Activated naive CD4-positive, alpha-beta T cell treated with anti-CD3 and anti-CD28 coated beads for 36 hours (primary cell): Measurements from ENCODE around the gene SULT2B1. TPM values are rescaled to one million over a fixed set of nuclear protein-coding genes. Genes with fewer than 3 reads are reported as not detected.
"Not testable (repeated sequence)": the region's sequence is repeated elsewhere in the genome, so short reads cannot be mapped to it uniquely, and the experiment has no call there.

Source experiments
- CTCF ChIA-PET: fragments of 350-600 bp; sonication (Branson Sonifier 250); formaldehyde crosslinking; loops from one replicate; lab custom pipeline; 2021; ENCODE audit warnings: antibody characterized with exemption; lab: Charles Lee
- DNase-seq: peaks from one replicate; pipeline ENCODE4 v3.0.0-alpha.2; 2020
- H3K27ac Mint-ChIP-seq: one replicate; pipeline ENCODE4 v1.8.0; 2021; ENCODE audit warnings: mild to moderate bottlenecking, mixed read lengths
- H3K27me3 Mint-ChIP-seq: one replicate; pipeline ENCODE4 v1.8.0; 2021; ENCODE audit warnings: low read depth, mixed read lengths
- H3K36me3 Mint-ChIP-seq: one replicate; pipeline ENCODE4 v1.8.0; 2021; ENCODE audit warnings: low read depth, mixed read lengths
- H3K4me1 Mint-ChIP-seq: one replicate; pipeline ENCODE4 v1.8.0; 2021; ENCODE audit warnings: low read depth, mixed read lengths
- H3K4me3 Mint-ChIP-seq: one replicate; pipeline ENCODE4 v1.8.0; 2021; ENCODE audit warnings: mild to moderate bottlenecking, moderate library complexity, mixed read lengths
- H3K9me3 Mint-ChIP-seq: one replicate; pipeline ENCODE4 v1.8.0; 2021; ENCODE audit warnings: mixed read lengths
- intact Hi-C: fragments of 100-400 bp; cut with micrococcal nuclease; formaldehyde crosslinking; loops from one replicate; pipeline ENCODE4 v1.15.1; 2023
- total RNA-seq, 2 experiments: library from RNA; stranded (reverse); gene quantifications; one replicate each; pipeline ENCODE4 v1.2.3, GENCODE V29; 2021

SULT2B1 gene
- total RNA-seq, 2 experiments from 2014 or later = not detected

DNA sequence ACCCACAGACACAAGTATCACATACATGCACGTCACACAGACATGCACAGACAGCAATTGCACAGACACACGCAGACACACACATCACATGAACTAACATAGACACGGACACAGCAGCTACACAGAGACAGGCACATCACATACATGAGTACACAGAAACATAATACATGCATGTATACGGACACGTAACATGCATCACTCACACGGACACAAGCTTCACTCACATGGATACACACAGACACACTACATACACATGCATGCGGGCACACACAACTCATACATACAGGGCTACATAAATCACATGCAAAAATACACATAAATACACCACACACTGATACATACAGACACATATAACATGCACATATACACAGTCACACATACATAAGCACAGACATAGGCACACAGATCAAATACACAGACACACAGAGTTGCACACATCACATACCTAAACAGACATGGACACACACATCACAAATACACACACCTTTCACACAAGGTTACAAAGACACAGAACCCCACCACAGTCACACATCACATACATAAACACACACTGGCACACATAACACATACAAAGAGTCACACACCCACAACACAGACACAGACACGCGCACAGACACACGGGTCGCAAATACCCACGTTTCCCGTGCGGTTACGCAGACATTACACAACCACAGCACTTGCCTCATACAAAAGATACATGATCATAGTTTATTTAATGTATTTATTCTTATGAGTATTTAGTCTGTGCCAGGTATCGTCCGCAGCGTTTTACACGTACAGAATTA, 39.3 kb upstream of the SULT2B1 start:
- Mint-ChIP-seq H3K9me3 (no peaks in the 10 kb centered on the region), H3K4me3 (no peak overlapping the region), H3K36me3 (no peaks in the 10 kb centered on the region), H3K27ac (no peak overlapping the region), H3K27me3 (no peaks in the 10 kb centered on the region), H3K4me1 (peaks cover 16% of the 10 kb centered on the region)
- no peak for DNase-seq
- intact Hi-C loops = loop anchor here (2.0 kb wide), 1 partner anchor 44 kb away; the partner anchor contains the start of gene CYTH2
- CTCF ChIA-PET = interaction anchor here (1.2 kb wide), 1 partner anchor 23 kb away, joined by 3 read pairs; no protein-coding TSS in a partner anchor

DNA sequence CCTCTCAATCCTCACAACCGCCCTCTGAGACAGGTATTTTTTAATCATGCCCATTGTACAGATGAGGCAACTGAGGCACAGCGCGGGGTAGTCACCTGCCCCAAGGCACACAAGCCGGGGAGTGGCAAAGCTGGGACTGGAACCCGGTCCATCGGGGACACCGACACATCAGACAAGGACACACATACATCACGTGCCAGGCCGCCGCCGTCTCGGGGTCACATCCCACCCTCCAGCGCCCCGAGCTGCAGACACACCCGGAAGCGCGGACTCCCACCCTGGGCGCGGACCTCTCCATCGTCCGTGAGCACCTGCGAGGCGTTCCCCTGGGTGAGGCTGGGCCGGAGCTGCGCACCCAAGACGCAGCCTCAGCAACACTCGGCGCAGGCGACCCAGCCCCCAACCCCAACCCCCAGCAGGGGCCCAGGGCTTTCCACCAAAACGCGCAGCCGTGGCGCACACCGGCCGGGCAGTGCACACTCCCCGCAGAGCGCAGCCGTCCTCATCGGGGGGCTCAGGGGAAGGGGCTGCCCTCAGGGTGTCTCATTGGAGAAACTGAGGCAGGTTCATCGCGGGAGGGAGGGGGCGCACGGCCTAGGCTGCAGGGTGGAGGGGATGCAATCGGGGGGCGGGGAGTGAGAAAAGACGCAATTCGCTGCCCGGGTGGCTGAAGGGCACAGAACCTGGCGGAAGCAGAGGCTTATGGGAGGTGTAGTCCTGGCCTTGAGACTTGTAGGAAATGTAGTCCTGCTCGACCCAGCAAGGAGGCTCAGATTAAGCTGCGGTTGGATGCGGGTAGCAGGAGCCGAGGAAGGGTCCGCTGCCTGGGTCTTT, 38.5 kb upstream of the SULT2B1 start:
- H3K4me3 Mint-ChIP-seq = no peak overlapping the region
- H3K27me3 Mint-ChIP-seq = no peaks in the 10 kb centered on the region
- intact Hi-C loops = loop anchor here (1.0 to 2.0 kb wide), 2 partner anchors 20 to 45 kb away; partner anchors contain the start of gene CYTH2
- H3K27ac Mint-ChIP-seq = peak overlapping the region; percentile 31
- no peaks in the 10 kb centered on the region for H3K9me3 Mint-ChIP-seq
- peak; percentile 83 for DNase-seq
- peaks cover 16% of the 10 kb centered on the region for H3K4me1 Mint-ChIP-seq
- CTCF ChIA-PET = interaction anchor here (0.6 to 1.2 kb wide), 4 partner anchors 17 to 275 kb away, joined by 3 to 5 read pairs (median 4); no protein-coding TSS in a partner anchor
- no peaks in the 10 kb centered on the region for H3K36me3 Mint-ChIP-seq

DNA sequence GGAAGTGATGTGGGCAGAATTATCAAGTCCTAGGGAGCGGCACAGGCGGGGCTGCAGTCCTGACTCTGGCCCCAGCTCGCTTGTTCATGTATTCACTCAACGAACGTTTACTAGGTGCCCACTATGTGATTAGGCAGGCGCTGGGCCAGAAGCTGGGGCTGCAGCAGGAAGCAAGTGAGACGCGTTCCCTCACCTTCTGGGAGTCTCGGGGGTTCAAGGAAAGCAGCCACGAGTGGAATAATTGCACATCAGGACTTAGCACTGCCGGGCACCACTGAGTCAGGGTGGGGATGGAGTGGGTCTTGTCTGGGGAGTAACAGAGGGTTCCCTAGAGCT, 37.9 kb upstream of the SULT2B1 start:
- intact Hi-C loops = loop anchor here (1.0 kb wide), 1 partner anchor 21 kb away; no protein-coding TSS in a partner anchor
- no peak for DNase-seq
- Mint-ChIP-seq H3K9me3 (no peaks in the 10 kb centered on the region), H3K27me3 (no peaks in the 10 kb centered on the region), H3K27ac (peak overlapping the region; percentile 31), H3K4me1 (peaks cover 16% of the 10 kb centered on the region), H3K4me3 (no peak overlapping the region), H3K36me3 (no peaks in the 10 kb centered on the region)
- CTCF ChIA-PET = interaction anchor here (0.6 to 1.1 kb wide), 3 partner anchors 18 to 275 kb away, joined by 3 to 5 read pairs (median 4); no protein-coding TSS in a partner anchor

DNA sequence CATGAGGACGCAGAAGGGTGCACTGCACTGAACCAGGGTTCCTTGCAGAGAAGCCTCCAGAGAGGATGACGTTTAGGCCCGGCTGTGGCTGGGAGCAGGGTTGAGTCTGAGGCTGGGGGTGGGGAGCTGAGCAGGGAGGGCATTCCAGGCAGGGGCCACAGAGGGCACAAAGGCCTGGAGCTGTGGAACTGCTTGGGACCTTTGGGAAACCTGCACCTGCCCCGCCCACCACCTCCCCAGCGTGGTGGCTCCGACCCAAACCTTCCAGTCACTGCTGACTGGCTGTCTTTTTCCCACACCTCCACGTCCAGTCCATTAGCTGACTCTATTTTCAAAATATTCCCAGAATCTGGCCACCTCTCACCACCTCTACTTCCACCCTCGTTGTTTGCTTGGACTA, 35.4 kb upstream of the SULT2B1 start:
- no peaks in the 10 kb centered on the region for H3K36me3 Mint-ChIP-seq
- no peaks in the 10 kb centered on the region for H3K27me3 Mint-ChIP-seq
- CTCF ChIA-PET = interaction anchor here (1.2 kb wide), 1 partner anchor 68 kb away, joined by 5 read pairs; no protein-coding TSS in a partner anchor
- intact Hi-C loops = no loop called here
- no peak overlapping the region for H3K27ac Mint-ChIP-seq
- peaks cover 6% of the 10 kb centered on the region for H3K4me1 Mint-ChIP-seq
- no peaks in the 10 kb centered on the region for H3K9me3 Mint-ChIP-seq
- H3K4me3 Mint-ChIP-seq = no peak overlapping the region
- no peak for DNase-seq

DNA sequence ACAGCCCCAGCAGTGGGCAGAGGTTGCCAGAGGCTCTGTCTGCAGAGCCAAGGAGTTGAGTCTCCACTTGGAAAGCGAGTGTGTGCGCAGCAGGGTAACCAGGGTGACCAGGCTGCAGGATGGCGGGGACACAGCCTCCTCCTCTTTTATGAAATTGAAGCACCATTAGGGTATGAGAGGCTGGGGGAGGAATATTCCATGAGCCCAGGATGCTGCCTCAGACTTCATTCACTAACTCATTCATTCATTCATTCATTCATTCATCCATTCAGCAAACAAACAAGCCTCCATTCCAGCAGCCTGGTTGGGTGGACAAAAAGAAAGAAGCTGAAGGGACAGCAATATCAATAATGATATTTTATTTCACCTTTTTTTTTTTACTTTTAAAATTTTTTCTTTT, 33.8 kb upstream of the SULT2B1 start:
- H3K9me3 Mint-ChIP-seq = no peaks in the 10 kb centered on the region
- CTCF ChIA-PET = interaction anchor here (0.7 to 1.0 kb wide), 2 partner anchors 12 to 65 kb away, joined by 3 to 4 read pairs; no protein-coding TSS in a partner anchor
- DNase-seq = no peak
- no peaks in the 10 kb centered on the region for H3K36me3 Mint-ChIP-seq
- intact Hi-C loops = no loop called here
- H3K4me3 Mint-ChIP-seq = no peak overlapping the region
- peaks cover 6% of the 10 kb centered on the region for H3K4me1 Mint-ChIP-seq
- H3K27ac Mint-ChIP-seq = no peak overlapping the region
- no peaks in the 10 kb centered on the region for H3K27me3 Mint-ChIP-seq

DNA sequence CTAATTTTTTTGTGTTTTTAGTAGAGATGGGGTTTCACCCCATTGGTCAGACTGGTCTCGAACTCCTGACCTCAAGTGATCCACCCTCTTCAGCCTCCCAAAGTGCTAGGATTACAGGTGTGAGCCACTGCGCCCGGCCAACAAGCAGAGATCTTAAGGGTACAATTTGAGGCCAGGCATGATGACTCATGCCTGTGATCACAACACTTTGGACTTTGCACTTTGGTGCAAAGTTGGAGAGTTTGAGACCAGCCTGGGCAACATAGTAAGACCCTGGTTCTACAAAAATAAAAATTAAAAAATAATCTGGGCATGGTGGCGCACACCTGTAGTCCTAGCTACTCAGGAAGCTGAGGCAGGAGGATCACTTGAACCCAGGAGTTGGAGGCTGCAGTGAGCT, 32.5 kb upstream of the SULT2B1 start:
- H3K4me1 Mint-ChIP-seq, H3K27me3 Mint-ChIP-seq, DNase-seq, intact Hi-C loops, H3K9me3 Mint-ChIP-seq, H3K4me3 Mint-ChIP-seq, H3K36me3 Mint-ChIP-seq, H3K27ac Mint-ChIP-seq: not testable (repeated sequence)
- CTCF ChIA-PET = interaction anchor here (1.8 kb wide), 1 partner anchor 14 kb away, joined by 8 read pairs; no protein-coding TSS in a partner anchor

DNA sequence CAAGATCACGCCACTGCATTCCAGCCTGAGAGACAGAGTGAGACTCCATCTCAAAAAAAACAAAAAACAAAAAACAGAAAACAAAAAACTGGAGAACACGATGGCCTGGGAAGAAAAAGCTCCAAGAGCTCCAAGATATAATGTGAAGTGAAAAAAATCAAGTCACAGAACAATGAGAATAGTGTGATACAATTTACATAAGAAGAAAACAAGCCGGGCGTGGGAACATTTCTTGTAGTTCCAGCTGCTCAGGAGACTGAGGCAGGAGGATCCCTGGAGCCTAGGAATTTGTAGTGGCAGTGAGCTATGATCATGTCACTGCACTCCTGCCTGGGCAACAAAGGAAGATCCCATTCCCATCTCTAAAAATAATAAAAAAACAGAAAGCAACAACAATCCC, 31.8 kb upstream of the SULT2B1 start:
- Mint-ChIP-seq H3K4me1 (no peaks in the 10 kb centered on the region), H3K27me3 (no peaks in the 10 kb centered on the region), H3K36me3 (no peaks in the 10 kb centered on the region), H3K27ac (no peak overlapping the region), H3K4me3 (no peak overlapping the region), H3K9me3 (peaks cover 6% of the 10 kb centered on the region)
- intact Hi-C loops = no loop called here
- CTCF ChIA-PET = interaction anchor here (1.2 to 1.8 kb wide), 2 partner anchors 14 to 64 kb away, joined by 4 to 8 read pairs; no protein-coding TSS in a partner anchor
- DNase-seq = no peak

DNA sequence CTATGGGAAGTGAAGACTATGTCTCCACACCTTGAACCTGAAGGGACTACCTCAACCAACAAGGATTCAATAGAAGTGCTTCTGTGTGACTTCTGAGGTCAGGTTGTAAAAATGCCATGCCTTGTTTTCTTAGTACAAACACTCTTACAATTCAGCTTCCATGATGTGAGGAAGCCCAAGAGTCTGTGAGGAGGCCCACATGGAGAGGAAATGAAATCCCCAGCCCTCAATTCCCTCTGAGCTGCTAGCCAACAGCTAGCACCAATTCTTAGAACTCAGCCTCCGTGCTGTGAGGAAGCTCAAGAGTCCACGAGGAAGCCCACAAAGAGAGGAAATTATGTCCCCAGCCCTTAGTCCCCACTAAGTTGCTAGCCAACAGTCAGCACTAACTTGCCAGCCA, 27.8 kb upstream of the SULT2B1 start:
- H3K27ac Mint-ChIP-seq = no peak overlapping the region
- intact Hi-C loops = no loop called here

DNA sequence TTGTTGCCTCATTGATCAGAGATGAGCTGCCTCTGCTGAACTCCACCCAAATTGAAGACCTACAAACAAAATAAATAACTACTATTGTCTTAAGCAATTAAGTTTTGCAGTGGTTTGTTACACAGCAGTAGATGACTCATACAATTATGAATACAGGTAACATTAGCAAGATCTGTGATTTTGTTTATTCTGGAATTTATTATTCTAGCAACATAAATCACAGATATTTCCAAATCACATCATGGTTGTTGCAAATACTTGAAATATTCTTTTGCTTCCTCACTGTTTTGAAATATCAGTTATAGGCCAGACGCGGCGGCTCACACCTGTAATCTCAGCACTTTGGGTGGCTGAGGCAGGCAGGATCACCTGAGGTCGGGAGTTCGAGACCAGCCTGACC, 27.2 kb upstream of the SULT2B1 start:
- Mint-ChIP-seq H3K27me3 (no peaks in the 10 kb centered on the region), H3K36me3 (peaks cover 2% of the 10 kb centered on the region), H3K9me3 (peaks cover 26% of the 10 kb centered on the region), H3K27ac (no peak overlapping the region), H3K4me1 (no peaks in the 10 kb centered on the region), H3K4me3 (no peak overlapping the region)
- CTCF ChIA-PET = no interaction called here
- DNase-seq = no peak
- intact Hi-C loops = no loop called here

More for the DNA sequence above, 27.8 kb upstream of the SULT2B1 start:
- Mint-ChIP-seq H3K36me3 (peaks cover 2% of the 10 kb centered on the region), H3K27me3 (no peaks in the 10 kb centered on the region), H3K4me1 (no peaks in the 10 kb centered on the region), H3K4me3 (no peak overlapping the region), H3K9me3 (peaks cover 24% of the 10 kb centered on the region)
- CTCF ChIA-PET = interaction anchor here (1.0 to 1.9 kb wide), 2 partner anchors 17 to 60 kb away, joined by 3 to 9 read pairs; no protein-coding TSS in a partner anchor
- no peak for DNase-seq

DNA sequence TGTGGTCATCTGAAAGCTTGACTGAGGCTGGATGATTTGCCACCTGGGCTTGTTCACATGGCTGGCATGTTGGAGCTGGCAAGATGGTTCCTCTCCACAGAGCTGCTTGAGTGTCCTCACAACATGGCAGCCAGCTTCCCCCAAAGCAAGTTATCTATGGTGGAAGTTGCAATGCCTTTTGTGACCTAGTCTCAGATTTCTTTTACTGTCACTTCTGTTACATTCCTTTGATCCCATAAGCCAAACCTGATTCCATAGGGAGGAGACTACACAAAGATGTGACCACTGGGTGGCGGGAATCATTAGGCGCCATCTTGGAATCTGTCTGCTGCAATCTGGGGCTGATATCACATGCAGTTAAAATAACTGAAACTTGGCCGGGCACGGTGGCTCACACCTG, 22.8 kb upstream of the SULT2B1 start:
- Mint-ChIP-seq H3K4me1 (no peaks in the 10 kb centered on the region), H3K9me3 (peaks cover 24% of the 10 kb centered on the region), H3K27me3 (no peaks in the 10 kb centered on the region), H3K36me3 (peaks cover 2% of the 10 kb centered on the region), H3K4me3 (no peak overlapping the region), H3K27ac (no peak overlapping the region)
- CTCF ChIA-PET = no interaction called here
- intact Hi-C loops = no loop called here
- DNase-seq = no peak

DNA sequence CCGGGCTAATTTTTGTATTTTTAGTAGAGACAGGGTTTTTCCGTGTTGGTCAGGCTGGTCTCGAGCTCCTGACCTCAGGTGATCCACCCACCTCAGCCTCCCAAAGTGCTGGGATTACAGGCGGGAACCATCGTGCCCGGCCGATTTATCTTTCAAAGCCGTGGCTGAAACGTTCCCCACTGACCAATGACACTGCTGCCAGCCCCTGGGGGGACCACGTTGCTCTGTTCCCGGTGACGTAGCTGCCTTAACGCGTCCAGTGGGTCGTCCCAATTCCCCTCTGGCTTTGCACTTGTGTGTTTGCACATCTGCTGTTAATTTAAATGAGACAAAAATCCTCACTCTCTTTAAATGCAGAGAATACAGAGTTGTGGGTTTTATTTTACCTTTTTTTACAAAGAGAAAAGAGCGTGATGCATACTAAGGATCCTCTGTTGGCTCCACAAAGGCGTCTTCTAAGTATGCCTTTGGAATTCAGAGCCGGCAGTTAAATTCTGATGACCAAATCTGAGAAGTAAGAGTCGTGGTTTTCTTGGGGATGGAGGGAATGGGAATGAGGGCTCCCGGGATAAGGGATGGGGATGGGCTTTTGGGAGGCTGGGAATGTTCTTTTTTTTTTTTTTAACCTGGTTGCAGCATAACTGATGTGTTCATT, 21.8 kb upstream of the SULT2B1 start:
- DNase-seq = no peak
- peaks cover 2% of the 10 kb centered on the region for H3K36me3 Mint-ChIP-seq
- no peak overlapping the region for H3K27ac Mint-ChIP-seq
- intact Hi-C loops = no loop called here
- no peak overlapping the region for H3K4me3 Mint-ChIP-seq
- CTCF ChIA-PET = interaction anchor here (0.6 kb wide), 1 partner anchor 196 kb away, joined by 3 read pairs; no protein-coding TSS in a partner anchor
- H3K4me1 Mint-ChIP-seq = no peaks in the 10 kb centered on the region
- peaks cover 20% of the 10 kb centered on the region for H3K9me3 Mint-ChIP-seq
- H3K27me3 Mint-ChIP-seq = no peaks in the 10 kb centered on the region
